CD8-positive, alpha-beta memory T cell (primary cell): ENCODE results near the gene STAG1. TPM values are rescaled to one million over a fixed set of nuclear protein-coding genes. Genes with fewer than 3 reads are reported as not detected.
"Not testable (repeated sequence)": the region's sequence is repeated elsewhere in the genome, so short reads cannot be mapped to it uniquely, and the experiment has no call there.

Experiments
- CTCF ChIA-PET: fragments of 350-600 bp; sonication (Branson Sonifier 250); formaldehyde crosslinking; loops from one replicate; lab custom pipeline; 2021; ENCODE audit warnings: antibody characterized with exemption; lab: Charles Lee
- POLR2A ChIA-PET: fragments of 350-600 bp; sonication (Branson Sonifier 250); formaldehyde crosslinking; loops from one replicate; lab custom pipeline; 2021; ENCODE audit warnings: antibody characterized with exemption; lab: Charles Lee
- DNase-seq, 5 donors: peaks; one replicate each; pipeline versions ENCODE4 v3.0.0 to v3.0.0-alpha.2; 2020 to 2022; ENCODE audit warnings: mixed read lengths in 1 of 5
- H3K27ac ChIP-seq: one replicate; pipeline ENCODE4 v1.7.0; 2013; ENCODE audit warnings: low read depth, mild to moderate bottlenecking, low read length, moderate library complexity
- H3K27me3 ChIP-seq: 2 replicates; pipeline ENCODE4 v1.7.0; 2013; ENCODE audit warnings: low read length, mild to moderate bottlenecking; ENCODE audit not compliant: insufficient read depth, poor library complexity, severe bottlenecking
- H3K36me3 ChIP-seq: 2 replicates; pipeline ENCODE4 v1.7.0; 2013; ENCODE audit warnings: mild to moderate bottlenecking, low read length, moderate library complexity; ENCODE audit not compliant: insufficient read depth
- H3K4me1 ChIP-seq: 2 replicates; pipeline ENCODE4 v1.7.0; 2013; ENCODE audit warnings: mild to moderate bottlenecking, low read length, moderate library complexity; ENCODE audit not compliant: insufficient read depth
- H3K4me3 ChIP-seq: 2 replicates; pipeline ENCODE4 v1.7.0; 2013; ENCODE audit warnings: mild to moderate bottlenecking, low read length
- H3K9me3 ChIP-seq: 2 replicates; pipeline ENCODE4 v1.7.0; 2013; ENCODE audit warnings: mild to moderate bottlenecking, low read length
- H3K27ac Mint-ChIP-seq, 8 donors: one replicate each; pipeline ENCODE4 v1.8.0; 2020 to 2021; ENCODE audit warnings: mixed read lengths in 8 of 8, mild to moderate bottlenecking in 6 of 8, inconsistent platforms in 3 of 8, moderate library complexity in 3 of 8
- H3K27me3 Mint-ChIP-seq, 2 donors: one replicate each; pipeline ENCODE4 v1.8.0; 2020 to 2021; ENCODE audit warnings: mixed read lengths in 2 of 2, mild to moderate bottlenecking in 1 of 2, moderate library complexity in 1 of 2
- H3K36me3 Mint-ChIP-seq, 3 donors: one replicate each; pipeline ENCODE4 v1.8.0; 2020 to 2021; ENCODE audit warnings: mixed read lengths in 3 of 3, inconsistent platforms in 1 of 3, mild to moderate bottlenecking in 1 of 3
- H3K4me1 Mint-ChIP-seq, 3 donors: one replicate each; pipeline ENCODE4 v1.8.0; 2020 to 2021; ENCODE audit warnings: mixed read lengths in 3 of 3, inconsistent platforms in 1 of 3, mild to moderate bottlenecking in 1 of 3
- H3K4me3 Mint-ChIP-seq, 7 donors: one replicate each; pipeline ENCODE4 v1.8.0; 2020 to 2021; ENCODE audit warnings: mixed read lengths in 7 of 7, mild to moderate bottlenecking in 6 of 7, moderate library complexity in 4 of 7, inconsistent platforms in 2 of 7
- H3K9me3 Mint-ChIP-seq, 5 donors: one replicate each; pipeline ENCODE4 v1.8.0; 2020 to 2022; ENCODE audit warnings: mixed read lengths in 5 of 5, mild to moderate bottlenecking in 3 of 5, moderate library complexity in 2 of 5, inconsistent platforms in 1 of 5
- polyA plus RNA-seq: library from polyadenylated mRNA; unstranded; fragments of 300-500 nt; fragmentation: Illumina TruSeq; gene quantifications from one replicate; pipeline ENCODE4 v1.2.3, GENCODE V29; 2021
- total RNA-seq, 2 experiments: library from RNA; stranded (reverse); gene quantifications; one replicate each; pipeline ENCODE4 v1.2.3, GENCODE V29; 2021

STAG1 gene
- total and polyA plus RNA-seq, 3 experiments from 2014 or later, result 19.0 to 61.4 (median 58.5) TPM

DNA sequence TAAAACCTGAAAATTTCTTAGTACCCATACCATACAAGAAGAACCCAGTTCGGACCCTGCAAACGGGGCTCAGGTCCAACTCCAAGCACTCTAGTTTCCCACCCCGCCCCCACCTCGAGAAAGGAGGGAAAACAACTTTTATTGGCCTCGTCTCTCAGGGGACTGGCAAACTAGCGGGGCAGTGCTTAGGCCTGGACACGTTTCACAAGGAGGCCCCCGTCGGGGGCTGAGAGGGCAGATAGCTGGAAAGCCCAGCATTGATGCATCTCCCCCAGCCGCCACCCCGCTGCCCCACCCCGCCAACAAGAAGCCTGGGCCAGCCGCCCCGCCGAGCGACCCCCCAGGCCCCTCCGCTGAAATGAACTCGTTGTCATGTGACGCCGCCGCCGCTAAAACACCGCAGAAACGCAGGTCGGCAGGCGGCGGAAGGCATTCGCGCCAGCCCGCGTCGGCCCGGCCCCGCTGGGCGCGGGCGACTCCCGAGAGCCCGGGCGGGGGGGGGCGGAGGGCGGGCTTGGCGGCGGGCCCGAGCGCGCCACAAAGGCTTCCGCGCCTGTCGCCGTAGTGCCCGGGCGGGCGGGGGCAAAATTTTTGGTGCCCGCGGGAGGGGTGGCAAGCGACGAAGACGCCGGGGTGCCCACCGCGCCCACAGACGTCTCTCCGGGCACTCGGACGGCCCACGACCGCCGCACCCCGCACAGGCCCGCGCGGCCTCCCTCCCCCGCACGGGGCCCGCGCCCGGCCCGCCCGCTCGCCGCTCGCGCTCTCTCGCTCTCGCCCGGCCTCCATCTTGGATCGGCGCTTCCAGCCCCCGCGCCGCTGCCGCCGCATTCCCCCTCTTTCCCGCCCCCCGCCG is 634 bp downstream of the STAG1 start:
- H3K27ac ChIP-seq, result peak overlapping the region; percentile 86
- H3K27me3 ChIP-seq, result no peaks in the 10 kb centered on the region
- Mint-ChIP-seq H3K4me1 (peaks cover 46 to 54% (median 47%) of the 10 kb centered on the region in 3 donors), H3K27ac (peak overlapping the region; percentile 93 to 100 (median 97)), H3K27me3 (peaks cover 0 to 3% of the 10 kb centered on the region in 2 donors), H3K9me3 (peaks cover 0 to 3% (median 0%) of the 10 kb centered on the region in 5 donors), H3K4me3 (peak overlapping the region; percentile 84 to 99 (median 93)), H3K36me3 (peaks cover 0 to 11% (median 0%) of the 10 kb centered on the region in 3 donors)
- DNase-seq, result peak; percentile 58 to 79 (median 69)
- H3K9me3 ChIP-seq, result no peaks in the 10 kb centered on the region
- H3K4me3 ChIP-seq, result peak overlapping the region; percentile 78
- POLR2A ChIA-PET, result interaction anchor here (0.8 to 2.2 kb wide), 10 partner anchors 10 to 559 kb away, joined by 3 to 71 read pairs (median 6); partner anchors contain the start of genes MSL2 and NCK1
- CTCF ChIA-PET, result interaction anchor here (0.9 to 4.8 kb wide), 52 partner anchors 10 to 675 kb away, joined by 3 to 98 read pairs (median 6); partner anchors contain the start of genes MSL2, NCK1 and PCCB
- no peaks in the 10 kb centered on the region for H3K36me3 ChIP-seq
- peaks cover 33% of the 10 kb centered on the region for H3K4me1 ChIP-seq

DNA sequence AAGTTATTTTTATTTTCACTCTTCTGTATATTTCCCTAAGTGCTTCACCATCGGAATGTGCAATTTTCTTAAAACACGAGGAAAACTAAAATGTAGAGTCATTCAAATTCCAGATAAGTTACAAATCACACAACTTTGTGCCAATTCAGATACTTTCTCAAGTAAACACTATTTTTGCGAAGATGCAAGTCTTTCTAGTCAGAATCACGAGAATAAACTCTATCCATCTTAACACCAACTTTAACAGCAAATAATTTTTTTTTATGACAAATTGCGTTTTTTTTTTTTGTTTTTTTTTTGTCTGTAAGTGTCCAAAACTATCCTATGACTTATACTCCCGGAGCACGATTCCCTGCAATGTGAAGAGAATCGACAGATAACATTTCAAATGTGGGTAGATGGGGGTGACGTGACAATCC is 1.3 kb downstream of the STAG1 start:
- peak overlapping the region; percentile 82 to 98 (median 94) for H3K27ac Mint-ChIP-seq
- peaks cover 52 to 60% (median 53%) of the 10 kb centered on the region in 3 donors for H3K4me1 Mint-ChIP-seq
- POLR2A ChIA-PET, result interaction anchor here (2.2 kb wide), 1 partner anchor 360 kb away, joined by 19 read pairs; no protein-coding TSS in a partner anchor

DNA sequence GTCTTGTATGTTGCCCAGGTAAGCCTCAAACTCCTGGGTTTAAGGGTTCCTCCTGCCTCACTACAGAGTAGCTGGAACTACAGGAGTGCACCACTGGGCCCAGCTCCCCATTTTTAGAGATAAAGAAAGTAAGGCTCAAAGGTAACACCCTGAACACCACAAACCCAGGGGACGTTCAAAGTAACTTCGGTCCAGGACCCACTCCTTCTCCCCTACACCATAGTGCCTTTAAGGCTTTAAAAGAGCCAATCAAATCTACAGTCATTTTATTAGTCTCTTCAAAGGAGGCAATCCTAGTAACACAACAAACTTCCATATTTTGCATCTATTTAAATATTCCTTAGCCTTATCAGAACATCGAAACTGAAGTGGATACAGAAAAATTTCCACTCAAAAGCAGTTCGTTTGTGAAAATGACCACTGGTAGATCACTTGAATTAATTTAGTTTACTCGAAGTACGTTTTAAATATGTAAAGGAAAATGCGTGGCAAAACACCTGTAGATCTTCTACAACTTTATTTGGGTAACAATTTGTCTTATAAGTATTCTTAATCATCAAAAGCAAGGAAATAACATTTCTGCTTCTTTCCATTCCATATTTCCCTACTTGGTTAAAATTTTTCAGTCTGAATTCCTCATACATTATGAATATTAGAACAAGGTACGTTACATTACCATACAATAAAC is 1.8 kb downstream of the STAG1 start:
- no peaks in the 10 kb centered on the region for H3K9me3 ChIP-seq
- H3K4me3 ChIP-seq, result peak overlapping the region; percentile 78
- H3K36me3 ChIP-seq, result no peaks in the 10 kb centered on the region
- ChIA-PET CTCF (interaction anchor here (0.7 to 2.7 kb wide), 3 partner anchors 12 to 675 kb away, joined by 3 to 9 read pairs (median 3); no protein-coding TSS in a partner anchor), POLR2A (no interaction called here)
- no peak for DNase-seq
- Mint-ChIP-seq H3K27me3 (peaks cover 0 to 3% of the 10 kb centered on the region in 2 donors), H3K36me3 (peaks cover 0 to 11% (median 0%) of the 10 kb centered on the region in 3 donors), H3K9me3 (peaks cover 0 to 3% (median 0%) of the 10 kb centered on the region in 5 donors), H3K4me3 (peak overlapping the region; percentile 84 to 95 (median 92)), H3K27ac (peak overlapping the region; percentile 82 to 98 (median 94)), H3K4me1 (peaks cover 57 to 66% (median 59%) of the 10 kb centered on the region in 3 donors)
- H3K27ac ChIP-seq, result peak overlapping the region; percentile 70
- peaks cover 43% of the 10 kb centered on the region for H3K4me1 ChIP-seq
- H3K27me3 ChIP-seq, result no peaks in the 10 kb centered on the region

More for the DNA sequence above, 1.3 kb downstream of the STAG1 start:
- Mint-ChIP-seq H3K36me3 (peaks cover 0 to 11% (median 0%) of the 10 kb centered on the region in 3 donors), H3K27me3 (peaks cover 0 to 3% of the 10 kb centered on the region in 2 donors), H3K9me3 (peaks cover 0 to 3% (median 0%) of the 10 kb centered on the region in 5 donors), H3K4me3 (peak overlapping the region; percentile 84 to 95 (median 92))
- no peaks in the 10 kb centered on the region for H3K27me3 ChIP-seq
- DNase-seq, result no peak
- peaks cover 40% of the 10 kb centered on the region for H3K4me1 ChIP-seq
- no peaks in the 10 kb centered on the region for H3K9me3 ChIP-seq
- H3K36me3 ChIP-seq, result no peaks in the 10 kb centered on the region
- CTCF ChIA-PET, result interaction anchor here (2.0 to 3.2 kb wide), 4 partner anchors 17 to 674 kb away, joined by 11 to 61 read pairs (median 26); no protein-coding TSS in a partner anchor
- peak overlapping the region; percentile 70 for H3K27ac ChIP-seq
- H3K4me3 ChIP-seq, result peak overlapping the region; percentile 78

DNA sequence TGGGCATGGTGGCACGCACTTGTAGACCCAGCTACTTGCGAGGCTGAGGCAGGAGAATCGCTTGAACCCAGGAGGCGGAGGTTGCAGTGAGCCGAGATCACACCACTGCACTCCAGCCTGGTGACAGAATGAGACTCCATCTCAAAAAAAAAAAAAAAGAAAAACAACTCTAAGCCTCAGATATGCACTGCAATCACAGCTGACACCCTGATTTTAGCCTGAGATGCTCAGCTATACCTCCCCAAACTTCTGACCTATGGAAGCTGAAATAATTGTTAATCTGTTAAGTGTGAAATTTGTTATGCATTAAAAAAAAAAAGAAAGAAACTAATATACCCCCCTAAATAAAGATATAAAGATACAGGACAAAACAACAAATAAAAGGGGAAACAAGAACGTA is 2.6 kb downstream of the STAG1 start:
- not testable (repeated sequence) for DNase-seq, H3K4me3 ChIP-seq, H3K9me3 ChIP-seq, H3K36me3 ChIP-seq, H3K27me3 ChIP-seq, H3K27me3 Mint-ChIP-seq, H3K9me3 Mint-ChIP-seq
- Mint-ChIP-seq H3K36me3 (peaks cover 0 to 11% (median 0%) of the 10 kb centered on the region in 3 donors), H3K4me3 (peak overlapping the region; percentile 84 to 95 (median 92)), H3K27ac (peak overlapping the region; percentile 82 to 98 (median 94)), H3K4me1 (peaks cover 56 to 71% (median 64%) of the 10 kb centered on the region in 3 donors)
- Histone ChIP-seq H3K4me1 (peaks cover 43% of the 10 kb centered on the region), H3K27ac (peak overlapping the region; percentile 70)
- ChIA-PET CTCF (interaction anchor here (0.7 to 2.7 kb wide), 3 partner anchors 11 to 674 kb away, joined by 3 to 9 read pairs (median 3); no protein-coding TSS in a partner anchor), POLR2A (interaction anchor here (0.6 kb wide), 1 partner anchor 555 kb away, joined by 3 read pairs; no protein-coding TSS in a partner anchor)

DNA sequence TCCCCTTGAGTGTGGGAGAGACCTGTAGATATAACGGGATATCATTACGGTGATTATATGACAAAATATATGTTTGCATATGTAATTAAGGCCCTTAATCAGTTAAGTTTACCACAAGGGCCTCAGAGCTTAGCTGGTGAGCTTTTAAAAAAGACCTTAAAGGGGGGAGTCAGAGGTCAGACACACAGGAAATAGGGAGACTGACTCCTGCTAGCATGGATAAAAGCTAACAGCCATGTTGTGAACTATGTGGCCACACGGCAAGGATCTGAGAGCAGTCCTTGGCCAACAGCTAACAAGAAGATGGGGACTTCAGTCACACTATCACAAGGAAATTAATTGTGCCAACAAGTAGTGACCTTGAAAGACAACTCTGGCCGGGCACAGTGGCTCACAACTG is 3.1 kb downstream of the STAG1 start:
- Histone ChIP-seq H3K27me3 (no peaks in the 10 kb centered on the region), H3K4me3 (no peak overlapping the region), H3K4me1 (peaks cover 40% of the 10 kb centered on the region), H3K27ac (peak overlapping the region; percentile 3), H3K36me3 (no peaks in the 10 kb centered on the region), H3K9me3 (no peaks in the 10 kb centered on the region)
- Mint-ChIP-seq H3K4me3 (peak overlapping the region; percentile 59 to 95 (median 88)), H3K36me3 (peaks cover 0 to 14% (median 4%) of the 10 kb centered on the region in 3 donors), H3K4me1 (peaks cover 55 to 70% (median 63%) of the 10 kb centered on the region in 3 donors), H3K9me3 (peaks cover 0 to 3% (median 0%) of the 10 kb centered on the region in 5 donors), H3K27ac (peak overlapping the region; percentile 33 to 98 (median 88)), H3K27me3 (peaks cover 0 to 3% of the 10 kb centered on the region in 2 donors)
- CTCF ChIA-PET, result interaction anchor here (0.7 to 2.7 kb wide), 3 partner anchors 112 to 673 kb away, joined by 3 to 9 read pairs (median 3); partner anchors contain the start of gene NCK1
- DNase-seq, result no peak
- POLR2A ChIA-PET, result interaction anchor here (0.6 kb wide), 1 partner anchor 555 kb away, joined by 3 read pairs; no protein-coding TSS in a partner anchor

DNA sequence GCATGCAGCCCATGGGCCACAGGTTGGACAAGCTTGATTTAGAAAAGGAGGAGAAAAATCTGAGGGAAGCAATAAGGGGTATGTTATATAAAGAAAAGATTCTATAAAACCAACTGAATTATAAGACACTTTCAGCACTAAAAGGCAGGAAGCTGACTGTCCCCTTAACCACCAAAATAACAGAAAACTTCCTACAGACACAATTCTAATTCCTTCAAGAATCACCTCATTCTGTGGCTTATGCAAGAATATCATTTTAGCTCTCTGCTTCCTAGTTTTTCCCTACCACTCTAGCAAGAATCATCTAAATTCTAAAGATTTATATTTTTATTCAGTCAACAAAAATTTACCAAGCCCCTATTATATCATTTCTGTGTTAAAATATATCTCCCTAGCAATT is 6.3 kb downstream of the STAG1 start:
- Histone ChIP-seq H3K36me3 (no peaks in the 10 kb centered on the region), H3K27ac (no peak overlapping the region), H3K4me3 (no peak overlapping the region), H3K27me3 (no peaks in the 10 kb centered on the region), H3K9me3 (no peaks in the 10 kb centered on the region), H3K4me1 (peaks cover 33% of the 10 kb centered on the region)
- peaks cover 54 to 70% (median 62%) of the 10 kb centered on the region in 3 donors for H3K4me1 Mint-ChIP-seq
- no peak for DNase-seq
- ChIA-PET CTCF (interaction anchor here (1.1 kb wide), 1 partner anchor 268 kb away, joined by 6 read pairs; no protein-coding TSS in a partner anchor), POLR2A (no interaction called here)
- H3K27ac Mint-ChIP-seq, result peak overlapping the region in 7 of 8 donors; percentile 4 to 42 (median 38)
- peak overlapping the region in 1 of 7 donors; percentile 61 for H3K4me3 Mint-ChIP-seq
- H3K9me3 Mint-ChIP-seq, result peaks cover 0 to 8% (median 4%) of the 10 kb centered on the region in 5 donors
- peaks cover 6 to 14% (median 13%) of the 10 kb centered on the region in 3 donors for H3K36me3 Mint-ChIP-seq
- H3K27me3 Mint-ChIP-seq, result no peaks in the 10 kb centered on the region

DNA sequence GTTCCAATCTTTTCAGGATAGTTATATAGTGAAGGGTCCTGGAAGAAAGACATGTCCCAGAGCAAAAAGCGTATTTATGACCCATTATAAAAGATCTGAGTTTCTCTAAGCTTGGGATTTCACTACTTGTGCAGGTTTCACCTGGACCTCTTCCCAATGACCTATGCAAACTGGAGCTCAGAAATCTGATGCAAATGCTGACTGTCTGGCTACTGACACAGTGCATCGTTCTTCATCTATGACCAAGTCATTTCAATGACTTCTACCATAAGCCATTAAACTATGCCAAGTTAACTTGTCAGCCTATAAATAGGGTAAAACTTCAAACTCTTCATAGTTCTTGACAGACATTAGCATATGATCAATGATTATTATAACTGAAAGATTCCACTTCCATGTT is 11.1 kb downstream of the STAG1 start:
- Histone ChIP-seq H3K36me3 (no peaks in the 10 kb centered on the region), H3K4me3 (no peak overlapping the region), H3K27ac (no peak overlapping the region), H3K9me3 (no peaks in the 10 kb centered on the region), H3K27me3 (no peaks in the 10 kb centered on the region), H3K4me1 (peaks cover 9% of the 10 kb centered on the region)
- ChIA-PET CTCF (interaction anchor here (2.0 kb wide), 1 partner anchor 12 kb away, joined by 16 read pairs; the partner anchor contains the start of gene STAG1), POLR2A (interaction anchor here (0.6 kb wide), 1 partner anchor 303 kb away, joined by 4 read pairs; no protein-coding TSS in a partner anchor)
- DNase-seq, result no peak
- peaks cover 12 to 26% (median 14%) of the 10 kb centered on the region in 3 donors for H3K36me3 Mint-ChIP-seq
- H3K4me3 Mint-ChIP-seq, result no peak overlapping the region
- H3K4me1 Mint-ChIP-seq, result peaks cover 43 to 66% (median 54%) of the 10 kb centered on the region in 3 donors
- no peak overlapping the region for H3K27ac Mint-ChIP-seq
- peaks cover 0 to 8% (median 4%) of the 10 kb centered on the region in 5 donors for H3K9me3 Mint-ChIP-seq
- H3K27me3 Mint-ChIP-seq, result no peaks in the 10 kb centered on the region
